ENCODE results near the gene RP2. TPM values are rescaled to one million over a fixed set of nuclear protein-coding genes. Genes with fewer than 3 reads are reported as not detected.

Gene RP2
- total RNA-seq, 1 experiment from 2014 or later = 5.7 TPM

DNA sequence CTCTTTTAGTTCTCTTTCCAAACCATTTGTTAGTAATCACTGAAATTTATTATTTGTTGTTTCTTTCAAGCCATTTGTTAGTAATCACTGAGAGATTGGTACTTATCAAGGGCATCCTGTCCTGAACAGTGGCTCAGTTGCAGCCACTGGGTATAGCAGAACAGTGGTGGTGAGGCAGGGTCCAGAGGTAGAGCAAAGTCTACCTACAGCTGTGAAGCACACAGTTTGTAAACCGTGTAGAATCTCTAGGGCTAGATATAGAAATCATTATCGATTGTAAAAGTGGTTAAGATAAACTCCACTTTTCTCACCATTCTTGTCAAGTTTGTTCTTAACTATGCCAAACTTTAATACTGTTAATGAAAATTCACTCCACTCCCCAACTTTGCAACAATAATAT is 79.4 kb downstream of the RP2 start:
- DNase-seq (ENCODE audit: low read depth, low spot score) (no peak), ATAC-seq (no peak)
- CTCF ChIA-PET = no interaction called here
- Histone ChIP-seq H3K4me3 (replicated peaks in 1 of 2; ENCODE audit: low read depth in 1 of 2, low read length in 2 of 2) (no peak overlapping the region), H3K27me3 (ENCODE audit: insufficient read depth, low read length) (no peaks in the 10 kb centered on the region), H2AFZ (ENCODE audit: low read depth, low read length, poor library complexity, severe bottlenecking) (no peak overlapping the region), H3K4me2 (ENCODE audit: low read length) (no peak overlapping the region), H3K9me2 (ENCODE audit: insufficient read depth) (no peaks in the 10 kb centered on the region), H3K4me1 (ENCODE audit: control insufficient read depth in 1 of 2, insufficient read depth in 2 of 2, low read length in 2 of 2) (peaks cover 0 to 13% of the 10 kb centered on the region in 2 experiments; a peak in 2 of 4 replicates), H3K36me3 (ENCODE audit: control insufficient read depth in 1 of 2, insufficient read depth in 2 of 2, low read length in 2 of 2) (no peaks in the 10 kb centered on the region), H3K9me3 (ENCODE audit: control insufficient read depth in 1 of 2, insufficient read depth in 1 of 2, low read depth in 1 of 2, low read length in 2 of 2) (no peaks in the 10 kb centered on the region), H3K79me2 (ENCODE audit: insufficient read depth, low read length) (peaks cover 32% of the 10 kb centered on the region), H4K20me1 (ENCODE audit: insufficient read depth) (no peaks in the 10 kb centered on the region), H3K27ac (ENCODE audit: low read depth, low read length) (no peak overlapping the region), H3K9ac (ENCODE audit: low read length) (no peak overlapping the region)
- intact Hi-C loops (cut with micrococcal nuclease) = no loop called here
- RAD21 ChIA-PET (ENCODE audit: low non-redundant PET in 1 of 2, low total read pairs in 2 of 2, uncharacterized antibody in 2 of 2, unreplicated experiment in 2 of 2) = no interaction called here
- POLR2A ChIA-PET = no interaction called here
- TF ChIP-seq TCF7L2 (IDR thresholded peaks at IDR 0.05; ENCODE audit: borderline replicate concordance, extremely low read depth, insufficient read depth, insufficient read length) (no peak), ZFX (IDR thresholded peaks at IDR 0.05) (no peak), SRF (IDR thresholded peaks at IDR 0.05; ENCODE audit: low read depth) (no peak), SIN3A (IDR thresholded peaks at IDR 0.05; ENCODE audit: low read depth) (no peak), ELF1 (IDR thresholded peaks at IDR 0.05; ENCODE audit: borderline replicate concordance, low read depth) (no peak), POLR2AphosphoS5 (IDR thresholded peaks at IDR 0.05; ENCODE audit: low read depth, low read length) (no peak), FOSL1 (IDR thresholded peaks at IDR 0.05; ENCODE audit: low read depth) (no peak), RAD21 (IDR thresholded peaks at IDR 0.05; ENCODE audit: low read depth) (no peak), CBX3 (IDR thresholded peaks at IDR 0.05; ENCODE audit: low read depth) (no peak), EGR1 (IDR thresholded peaks at IDR 0.05; ENCODE audit: low read depth) (no peak), SP1 (IDR thresholded peaks at IDR 0.05; ENCODE audit: low read depth) (no peak)
- TF ChIP-seq, protein P1, sequence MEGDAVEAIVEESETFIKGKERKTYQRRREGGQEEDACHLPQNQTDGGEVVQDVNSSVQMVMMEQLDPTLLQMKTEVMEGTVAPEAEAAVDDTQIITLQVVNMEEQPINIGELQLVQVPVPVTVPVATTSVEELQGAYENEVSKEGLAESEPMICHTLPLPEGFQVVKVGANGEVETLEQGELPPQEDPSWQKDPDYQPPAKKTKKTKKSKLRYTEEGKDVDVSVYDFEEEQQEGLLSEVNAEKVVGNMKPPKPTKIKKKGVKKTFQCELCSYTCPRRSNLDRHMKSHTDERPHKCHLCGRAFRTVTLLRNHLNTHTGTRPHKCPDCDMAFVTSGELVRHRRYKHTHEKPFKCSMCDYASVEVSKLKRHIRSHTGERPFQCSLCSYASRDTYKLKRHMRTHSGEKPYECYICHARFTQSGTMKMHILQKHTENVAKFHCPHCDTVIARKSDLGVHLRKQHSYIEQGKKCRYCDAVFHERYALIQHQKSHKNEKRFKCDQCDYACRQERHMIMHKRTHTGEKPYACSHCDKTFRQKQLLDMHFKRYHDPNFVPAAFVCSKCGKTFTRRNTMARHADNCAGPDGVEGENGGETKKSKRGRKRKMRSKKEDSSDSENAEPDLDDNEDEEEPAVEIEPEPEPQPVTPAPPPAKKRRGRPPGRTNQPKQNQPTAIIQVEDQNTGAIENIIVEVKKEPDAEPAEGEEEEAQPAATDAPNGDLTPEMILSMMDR (IDR thresholded peaks at IDR 0.05 in 2 of 3, conservative IDR thresholded peaks at IDR 0.05 in 1 of 3; ENCODE audit: borderline replicate concordance in 1 of 3, insufficient read depth in 1 of 3, low read depth in 2 of 3, low read length in 2 of 3) = no peak
- TF ChIP-seq, protein P2, sequence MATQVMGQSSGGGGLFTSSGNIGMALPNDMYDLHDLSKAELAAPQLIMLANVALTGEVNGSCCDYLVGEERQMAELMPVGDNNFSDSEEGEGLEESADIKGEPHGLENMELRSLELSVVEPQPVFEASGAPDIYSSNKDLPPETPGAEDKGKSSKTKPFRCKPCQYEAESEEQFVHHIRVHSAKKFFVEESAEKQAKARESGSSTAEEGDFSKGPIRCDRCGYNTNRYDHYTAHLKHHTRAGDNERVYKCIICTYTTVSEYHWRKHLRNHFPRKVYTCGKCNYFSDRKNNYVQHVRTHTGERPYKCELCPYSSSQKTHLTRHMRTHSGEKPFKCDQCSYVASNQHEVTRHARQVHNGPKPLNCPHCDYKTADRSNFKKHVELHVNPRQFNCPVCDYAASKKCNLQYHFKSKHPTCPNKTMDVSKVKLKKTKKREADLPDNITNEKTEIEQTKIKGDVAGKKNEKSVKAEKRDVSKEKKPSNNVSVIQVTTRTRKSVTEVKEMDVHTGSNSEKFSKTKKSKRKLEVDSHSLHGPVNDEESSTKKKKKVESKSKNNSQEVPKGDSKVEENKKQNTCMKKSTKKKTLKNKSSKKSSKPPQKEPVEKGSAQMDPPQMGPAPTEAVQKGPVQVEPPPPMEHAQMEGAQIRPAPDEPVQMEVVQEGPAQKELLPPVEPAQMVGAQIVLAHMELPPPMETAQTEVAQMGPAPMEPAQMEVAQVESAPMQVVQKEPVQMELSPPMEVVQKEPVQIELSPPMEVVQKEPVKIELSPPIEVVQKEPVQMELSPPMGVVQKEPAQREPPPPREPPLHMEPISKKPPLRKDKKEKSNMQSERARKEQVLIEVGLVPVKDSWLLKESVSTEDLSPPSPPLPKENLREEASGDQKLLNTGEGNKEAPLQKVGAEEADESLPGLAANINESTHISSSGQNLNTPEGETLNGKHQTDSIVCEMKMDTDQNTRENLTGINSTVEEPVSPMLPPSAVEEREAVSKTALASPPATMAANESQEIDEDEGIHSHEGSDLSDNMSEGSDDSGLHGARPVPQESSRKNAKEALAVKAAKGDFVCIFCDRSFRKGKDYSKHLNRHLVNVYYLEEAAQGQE (IDR thresholded peaks at IDR 0.05; ENCODE audit: low read depth) = no peak
- TF ChIP-seq, protein P3, sequence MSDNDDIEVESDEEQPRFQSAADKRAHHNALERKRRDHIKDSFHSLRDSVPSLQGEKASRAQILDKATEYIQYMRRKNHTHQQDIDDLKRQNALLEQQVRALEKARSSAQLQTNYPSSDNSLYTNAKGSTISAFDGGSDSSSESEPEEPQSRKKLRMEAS (IDR thresholded peaks at IDR 0.05) = no peak
- TF ChIP-seq, protein P4, sequence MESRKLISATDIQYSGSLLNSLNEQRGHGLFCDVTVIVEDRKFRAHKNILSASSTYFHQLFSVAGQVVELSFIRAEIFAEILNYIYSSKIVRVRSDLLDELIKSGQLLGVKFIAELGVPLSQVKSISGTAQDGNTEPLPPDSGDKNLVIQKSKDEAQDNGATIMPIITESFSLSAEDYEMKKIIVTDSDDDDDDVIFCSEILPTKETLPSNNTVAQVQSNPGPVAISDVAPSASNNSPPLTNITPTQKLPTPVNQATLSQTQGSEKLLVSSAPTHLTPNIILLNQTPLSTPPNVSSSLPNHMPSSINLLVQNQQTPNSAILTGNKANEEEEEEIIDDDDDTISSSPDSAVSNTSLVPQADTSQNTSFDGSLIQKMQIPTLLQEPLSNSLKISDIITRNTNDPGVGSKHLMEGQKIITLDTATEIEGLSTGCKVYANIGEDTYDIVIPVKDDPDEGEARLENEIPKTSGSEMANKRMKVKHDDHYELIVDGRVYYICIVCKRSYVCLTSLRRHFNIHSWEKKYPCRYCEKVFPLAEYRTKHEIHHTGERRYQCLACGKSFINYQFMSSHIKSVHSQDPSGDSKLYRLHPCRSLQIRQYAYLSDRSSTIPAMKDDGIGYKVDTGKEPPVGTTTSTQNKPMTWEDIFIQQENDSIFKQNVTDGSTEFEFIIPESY (IDR thresholded peaks at IDR 0.05; ENCODE audit: extremely low read depth, insufficient replicate concordance, low read length) = no peak
- BruUV-seq (replicated peaks) = no TSS peak

Data from HCT116 (cell line).